Activated T-cell treated with anti-CD3 and anti-CD28 coated beads, Interleukin-2, amount 50 U/mL, for 72 hours (primary cell): ENCODE measurements around the gene TEX54. TPM values are rescaled to one million over a fixed set of nuclear protein-coding genes. Genes with fewer than 3 reads are reported as not detected.

ENCODE experiments used
- ATAC-seq, 2 donors: fragments of 150-1000 bp; cut with Tn5 transposase; replicated peaks in 1 of 2; 2 replicates each; pipeline ENCODE4 v1.10.0; 2021; ENCODE audit warnings: moderate library complexity in 2 of 2, mild to moderate bottlenecking in 1 of 2
- DNase-seq, 2 donors: peaks; one replicate each; pipeline ENCODE4 v3.0.0; 2021 to 2022; ENCODE audit warnings: mixed read lengths in 1 of 2
- H3K27ac Mint-ChIP-seq: one replicate; pipeline ENCODE4 v1.8.0; 2022; ENCODE audit warnings: mild to moderate bottlenecking, moderate library complexity, mixed read lengths
- H3K27me3 Mint-ChIP-seq: one replicate; pipeline ENCODE4 v1.8.0; 2022; ENCODE audit warnings: low read depth, mixed read lengths
- H3K36me3 Mint-ChIP-seq, 2 donors: one replicate each; pipeline ENCODE4 v1.8.0; 2022; ENCODE audit warnings: mixed read lengths in 2 of 2, mild to moderate bottlenecking in 1 of 2; ENCODE audit not compliant: insufficient read depth in 2 of 2
- H3K4me1 Mint-ChIP-seq: one replicate; pipeline ENCODE4 v1.8.0; 2022; ENCODE audit warnings: low read depth, mixed read lengths
- H3K4me3 Mint-ChIP-seq, 2 donors: one replicate each; pipeline ENCODE4 v1.8.0; 2022; ENCODE audit warnings: mild to moderate bottlenecking in 2 of 2, mixed read lengths in 2 of 2, moderate library complexity in 2 of 2
- H3K9me3 Mint-ChIP-seq, 2 donors: one replicate each; pipeline ENCODE4 v1.8.0; 2022; ENCODE audit warnings: mixed read lengths in 2 of 2
- total RNA-seq, 2 donors: library from RNA; stranded (reverse); gene quantifications; one replicate each; pipeline ENCODE4 v1.2.3, GENCODE V29; 2022

Gene TEX54
- 1 to 10 TPM in 1 of 2 donors, under 1 TPM in 1; 0.77 to 1.5 TPM for total RNA-seq

GRCh38 chr11:62832336-62833234 is at the start of gene TEX54:
Gene TEX54 (minus strand): TSS chr11:62832841.
- no peaks in the 10 kb centered on the region for H3K9me3 Mint-ChIP-seq
- peaks cover 47% of the 10 kb centered on the region for H3K4me1 Mint-ChIP-seq
- ATAC-seq (no peak), DNase-seq (no peak)
- H3K27me3 Mint-ChIP-seq: no peaks in the 10 kb centered on the region
- H3K4me3 Mint-ChIP-seq: peak within 1 kb of the TSS; percentile 87 to 100
- H3K27ac Mint-ChIP-seq: peak within 1 kb of the TSS; percentile 96
- H3K36me3 Mint-ChIP-seq: peaks cover 8 to 23% of the 10 kb centered on the region in 2 donors

- ATAC-seq: no peak
- Mint-ChIP-seq H3K36me3 (peaks cover 38 to 57% of the 10 kb centered on the region in 2 donors), H3K27me3 (no peaks in the 10 kb centered on the region), H3K9me3 (no peaks in the 10 kb centered on the region), H3K4me1 (peaks cover 63% of the 10 kb centered on the region), H3K4me3 (peak overlapping the region; percentile 98 to 99), H3K27ac (peak overlapping the region; percentile 99)
- DNase-seq: no peak
Observed at GRCh38 chr11:62882431-62882749, 49.7 kb upstream of the TEX54 start.

- Mint-ChIP-seq H3K27ac (peak overlapping the region; percentile 99), H3K9me3 (no peaks in the 10 kb centered on the region), H3K27me3 (no peaks in the 10 kb centered on the region), H3K4me3 (peak overlapping the region; percentile 98 to 99), H3K4me1 (peaks cover 57% of the 10 kb centered on the region), H3K36me3 (peaks cover 38 to 53% of the 10 kb centered on the region in 2 donors)
- peak; percentile 70 to 71 for ATAC-seq
- DNase-seq: peak; percentile 94 to 97
Observed at GRCh38 chr11:62881579-62882430, 49.2 kb upstream of the TEX54 start.

- peak within 1 kb of the TSS; percentile 98 to 99 for H3K4me3 Mint-ChIP-seq
- peaks cover 49% of the 10 kb centered on the region for H3K4me1 Mint-ChIP-seq
- H3K27me3 Mint-ChIP-seq: no peaks in the 10 kb centered on the region
- H3K27ac Mint-ChIP-seq: peak within 1 kb of the TSS; percentile 99
- H3K36me3 Mint-ChIP-seq: peaks cover 38 to 51% of the 10 kb centered on the region in 2 donors
- DNase-seq: peak; percentile 89 to 92
- ATAC-seq: peak; percentile 80 to 84
- no peaks in the 10 kb centered on the region for H3K9me3 Mint-ChIP-seq
Observed at GRCh38 chr11:62880803-62881578, 48.4 kb upstream of the TEX54 start, which contains the start of gene SLC3A2. Gene SLC3A2 (plus strand): TSS chr11:62880896. CDS start chr11:62881024, 128 bp downstream.

DNA sequence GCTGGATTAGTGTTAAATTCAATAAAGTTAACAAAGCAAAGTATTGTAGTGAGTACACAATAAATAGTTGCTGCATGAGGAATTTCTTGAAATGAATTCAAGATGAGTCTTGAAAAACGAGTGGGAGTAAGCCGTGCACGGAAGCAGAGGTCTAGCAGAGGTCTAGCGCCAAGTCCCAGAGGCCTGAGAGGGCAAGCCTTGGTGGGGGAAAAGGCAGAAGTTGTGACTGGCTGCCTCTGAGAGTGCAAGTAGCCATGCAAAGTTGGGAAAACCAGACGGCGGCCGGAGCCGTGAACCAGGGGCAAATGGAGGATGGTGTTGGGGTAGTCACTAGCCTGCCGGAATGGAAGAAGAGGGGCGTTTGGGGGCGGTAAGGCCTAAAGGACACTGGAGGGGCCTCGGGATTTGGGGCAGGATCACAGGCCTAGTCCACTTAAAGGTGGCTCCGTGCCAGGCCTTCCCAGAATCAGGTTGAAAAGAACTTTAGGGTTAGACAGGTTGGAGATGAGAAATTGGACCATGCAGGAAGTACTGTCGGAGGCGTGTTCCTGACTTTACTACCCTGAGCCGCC is 47.7 kb upstream of the TEX54 start:
- Mint-ChIP-seq H3K27ac (peak overlapping the region; percentile 99), H3K27me3 (no peaks in the 10 kb centered on the region), H3K36me3 (peaks cover 32 to 46% of the 10 kb centered on the region in 2 donors), H3K9me3 (no peaks in the 10 kb centered on the region), H3K4me1 (peaks cover 42% of the 10 kb centered on the region), H3K4me3 (peak overlapping the region; percentile 98 to 99)
- DNase-seq (peak; percentile 57 to 59), ATAC-seq (peak; percentile 14 to 35)

DNA sequence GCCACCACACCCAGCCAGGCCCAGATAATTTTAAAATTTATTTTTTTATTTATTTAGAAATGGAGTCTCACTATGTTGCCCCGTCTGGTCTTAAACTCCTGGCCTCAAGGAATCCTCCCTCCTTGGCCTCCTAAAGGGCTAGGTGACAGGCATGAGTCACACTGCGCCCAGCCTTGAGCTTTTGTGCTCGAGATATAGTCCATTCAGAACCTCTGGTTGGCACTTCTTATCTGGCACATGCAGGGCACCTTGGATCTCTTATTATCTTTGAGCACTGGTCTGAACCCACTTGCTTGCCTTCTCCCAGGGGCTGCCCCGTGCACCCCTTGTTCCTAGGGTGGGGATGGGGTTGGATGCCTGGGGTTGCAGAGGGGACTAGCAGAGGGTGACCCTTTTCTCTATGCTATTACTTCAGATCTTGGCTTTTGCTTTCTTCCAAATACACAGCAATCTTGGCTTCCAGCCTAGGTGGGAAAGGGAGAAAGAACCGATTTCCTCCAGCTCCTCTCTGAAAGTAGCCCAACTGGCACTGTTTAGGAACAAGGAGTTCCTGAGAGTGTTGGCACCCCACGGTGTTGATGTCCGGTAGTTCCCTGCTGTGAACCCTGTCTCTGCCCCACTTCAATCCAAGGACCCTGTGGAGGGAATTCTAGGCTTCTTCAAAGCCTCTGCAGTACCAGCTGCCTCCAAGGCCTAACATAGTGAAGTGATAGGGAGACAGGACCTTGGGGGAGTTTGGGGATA is 46.8 kb upstream of the TEX54 start:
- Mint-ChIP-seq H3K36me3 (peaks cover 27 to 40% of the 10 kb centered on the region in 2 donors), H3K9me3 (no peaks in the 10 kb centered on the region), H3K27ac (peak overlapping the region; percentile 99), H3K4me1 (peaks cover 34% of the 10 kb centered on the region), H3K4me3 (peak overlapping the region; percentile 98 to 99), H3K27me3 (no peaks in the 10 kb centered on the region)
- DNase-seq (no peak), ATAC-seq (no peak)

- ATAC-seq (no peak), DNase-seq (no peak)
- Mint-ChIP-seq H3K27ac (peak overlapping the region; percentile 27), H3K27me3 (no peaks in the 10 kb centered on the region), H3K4me1 (peaks cover 12% of the 10 kb centered on the region), H3K36me3 (peaks cover 4 to 16% of the 10 kb centered on the region in 2 donors), H3K4me3 (no peak overlapping the region), H3K9me3 (no peaks in the 10 kb centered on the region)
Observed at GRCh38 chr11:62876712-62877111, 44.1 kb upstream of the TEX54 start.

DNA sequence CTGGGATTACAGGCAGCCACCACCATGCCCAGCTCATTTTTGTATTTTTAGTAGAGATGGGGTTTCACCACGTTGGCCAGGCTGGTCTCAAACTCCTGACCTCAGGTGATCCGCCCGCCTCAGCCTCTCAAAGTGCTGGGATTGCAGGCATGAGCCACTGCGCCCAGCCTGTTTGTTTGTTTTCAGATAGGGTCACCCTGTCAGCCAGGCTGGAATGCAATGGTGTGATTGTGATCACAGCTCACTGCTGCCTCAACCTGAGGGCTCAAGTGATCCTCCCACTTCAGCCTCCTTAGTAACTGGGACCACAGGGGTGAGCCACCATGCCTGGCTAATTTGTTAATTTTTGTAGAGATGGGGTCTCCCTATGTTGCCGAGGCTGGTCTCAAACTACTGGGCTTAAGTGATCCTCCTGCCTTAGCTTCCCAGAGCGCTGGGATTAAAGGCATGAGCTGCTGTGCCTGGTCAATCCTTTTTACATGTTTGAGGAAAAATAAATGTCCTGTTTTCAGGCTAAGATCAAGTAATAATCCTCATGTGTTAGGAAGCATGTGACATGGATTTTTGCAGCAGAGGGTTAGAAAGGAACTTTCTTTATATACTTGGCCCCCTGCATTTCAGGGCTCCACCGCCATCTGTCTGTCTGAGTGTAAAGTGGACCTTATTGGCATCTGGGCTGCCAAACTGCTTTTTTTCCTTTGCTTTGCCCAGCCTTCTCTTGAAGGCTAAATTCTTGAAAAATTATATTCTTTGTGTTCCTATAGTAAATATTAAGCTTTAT is 43.2 kb upstream of the TEX54 start:
- peaks cover 12% of the 10 kb centered on the region for H3K4me1 Mint-ChIP-seq
- H3K4me3 Mint-ChIP-seq: no peak overlapping the region
- DNase-seq (no peak), ATAC-seq (no peak)
- H3K27me3 Mint-ChIP-seq: no peaks in the 10 kb centered on the region
- no peaks in the 10 kb centered on the region for H3K9me3 Mint-ChIP-seq
- peaks cover 4 to 15% of the 10 kb centered on the region in 2 donors for H3K36me3 Mint-ChIP-seq
- no peak overlapping the region for H3K27ac Mint-ChIP-seq

- Mint-ChIP-seq H3K27me3 (no peaks in the 10 kb centered on the region), H3K36me3 (peaks cover 2 to 9% of the 10 kb centered on the region in 2 donors), H3K9me3 (no peaks in the 10 kb centered on the region), H3K4me3 (no peak overlapping the region), H3K27ac (no peak overlapping the region), H3K4me1 (peaks cover 5% of the 10 kb centered on the region)
- no peak for DNase-seq
- ATAC-seq: no peak
Observed at GRCh38 chr11:62874851-62875250, 42.2 kb upstream of the TEX54 start.

DNA sequence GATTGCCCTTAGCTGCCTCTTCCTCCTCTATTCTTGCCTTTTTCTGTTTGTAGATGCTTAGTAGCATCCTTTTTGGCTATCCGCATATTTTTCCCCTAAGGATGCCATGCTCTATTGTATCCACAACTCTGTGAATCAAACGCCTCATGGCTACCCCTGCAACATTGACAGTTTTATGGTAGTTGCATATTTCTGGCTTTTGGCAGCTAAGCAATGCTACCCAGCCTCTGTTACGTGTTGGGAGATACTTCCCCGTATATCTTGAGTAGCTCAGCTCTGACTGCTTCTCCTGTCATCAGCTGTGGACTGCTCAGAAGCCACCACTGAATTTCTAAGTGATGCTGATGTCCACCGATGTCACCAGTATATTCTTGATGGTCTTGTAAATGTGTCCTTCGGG is 33.0 kb upstream of the TEX54 start:
- Mint-ChIP-seq H3K9me3 (no peaks in the 10 kb centered on the region), H3K27ac (no peak overlapping the region), H3K36me3 (peaks cover 0 to 2% of the 10 kb centered on the region in 2 donors), H3K27me3 (no peaks in the 10 kb centered on the region), H3K4me3 (no peak overlapping the region), H3K4me1 (peaks cover 31% of the 10 kb centered on the region)
- DNase-seq (no peak), ATAC-seq (no peak)

- H3K27me3 Mint-ChIP-seq: no peaks in the 10 kb centered on the region
- no peak overlapping the region for H3K27ac Mint-ChIP-seq
- H3K9me3 Mint-ChIP-seq: no peaks in the 10 kb centered on the region
- peaks cover 0 to 2% of the 10 kb centered on the region in 2 donors for H3K36me3 Mint-ChIP-seq
- no peak for ATAC-seq
- no peak for DNase-seq
- H3K4me3 Mint-ChIP-seq: no peak overlapping the region
- H3K4me1 Mint-ChIP-seq: peaks cover 46% of the 10 kb centered on the region
Observed at GRCh38 chr11:62863687-62864335, 31.2 kb upstream of the TEX54 start.
